Suppressor macrophage (primary cell): ENCODE results near the gene ZSCAN10.
"Not testable (repeated sequence)": the region's sequence is repeated elsewhere in the genome, so short reads cannot be mapped to it uniquely, and the experiment has no call there.

ENCODE experiments used
- DNase-seq, 4 experiments: peaks; one replicate each; pipeline ENCODE4 v3.0.0-alpha.2; 2020 to 2022
- total RNA-seq, 17 experiments: gene quantifications; one replicate each; lab custom pipeline; 2026; ENCODE audit warnings: mixed read lengths in 6 of 17, inconsistent platforms in 3 of 17; lab: John Stamatoyannopoulos, UW

ZSCAN10 gene
- total RNA-seq, result 0 to 2.1 (median 0) reads per million in 17 experiments

DNA sequence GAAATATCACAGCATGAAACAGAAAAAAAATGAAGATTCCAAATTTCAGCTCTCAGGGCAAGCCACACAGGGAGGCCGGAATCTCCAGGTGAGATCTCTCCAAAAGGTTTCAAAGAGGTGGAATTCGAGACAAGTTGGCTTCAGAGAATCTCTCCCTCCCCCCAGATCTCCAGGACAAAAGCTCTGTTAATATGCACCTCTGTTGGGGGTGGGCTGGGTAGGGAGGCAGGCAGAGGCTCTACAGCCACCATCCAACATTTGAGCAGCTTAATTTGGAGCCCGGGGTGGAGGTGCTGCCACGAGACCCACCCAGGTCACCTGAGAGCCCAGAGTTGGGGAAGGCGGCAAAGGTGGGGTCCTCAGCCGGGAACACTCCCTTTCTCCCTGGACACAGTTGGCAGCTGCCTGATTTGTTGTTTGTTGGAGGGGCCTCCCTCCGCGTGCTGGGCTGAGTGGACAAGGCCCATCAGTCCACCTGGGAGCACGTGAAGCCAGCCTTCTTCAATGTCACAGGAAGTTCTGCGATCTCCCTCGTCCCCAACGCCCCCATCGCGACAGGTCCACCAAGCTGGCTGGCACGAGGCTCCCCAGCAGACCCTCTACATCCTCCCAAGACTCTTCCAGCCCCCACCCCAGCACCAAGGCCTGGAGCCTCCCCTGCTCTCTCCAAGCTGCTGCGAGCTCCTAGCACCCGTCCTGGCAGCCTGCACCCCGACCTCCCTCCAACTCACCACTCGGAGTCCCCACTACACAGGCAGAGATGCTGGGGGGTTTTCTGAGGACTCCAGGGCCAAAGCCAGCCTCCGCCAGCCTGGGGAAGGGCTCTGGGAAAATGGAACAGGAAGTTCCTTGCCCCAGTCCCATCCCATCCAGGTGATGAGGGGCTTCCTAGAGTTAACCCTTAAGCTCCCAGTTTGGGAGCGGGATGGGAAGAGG lies at the start of gene ZSCAN10:
Gene ZSCAN10 (minus strand): TSS at position 836 of the 936 bp plus-strand sequence. CDS start 6,357 bp downstream, outside the sequence.
- DNase-seq, result no peak

GRCh38 chr16:3148256-3149192 lies 49.4 kb upstream of the ZSCAN10 start:
- no peak for DNase-seq

DNA sequence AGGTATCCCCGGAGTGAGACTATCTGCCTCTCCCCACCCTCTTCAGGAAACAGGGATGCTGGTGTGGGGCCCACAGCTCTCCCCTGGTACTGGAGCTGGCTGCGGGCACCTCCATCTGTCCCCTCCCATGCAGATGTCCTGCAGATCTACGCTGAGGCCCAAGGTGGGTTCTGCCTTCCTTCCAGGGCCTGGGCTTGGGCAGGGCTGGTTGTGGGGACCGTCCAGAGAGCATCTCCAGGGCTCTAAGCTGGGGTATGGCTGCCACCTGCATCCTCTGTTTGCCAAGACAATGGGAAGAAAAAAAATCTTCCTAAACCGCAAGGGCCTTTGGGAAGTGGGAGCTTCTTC lies 48.6 kb upstream of the ZSCAN10 start:
- no peak for DNase-seq

- no peak for DNase-seq
Observed at GRCh38 chr16:3147046-3147756, 48.1 kb upstream of the ZSCAN10 start.

DNA sequence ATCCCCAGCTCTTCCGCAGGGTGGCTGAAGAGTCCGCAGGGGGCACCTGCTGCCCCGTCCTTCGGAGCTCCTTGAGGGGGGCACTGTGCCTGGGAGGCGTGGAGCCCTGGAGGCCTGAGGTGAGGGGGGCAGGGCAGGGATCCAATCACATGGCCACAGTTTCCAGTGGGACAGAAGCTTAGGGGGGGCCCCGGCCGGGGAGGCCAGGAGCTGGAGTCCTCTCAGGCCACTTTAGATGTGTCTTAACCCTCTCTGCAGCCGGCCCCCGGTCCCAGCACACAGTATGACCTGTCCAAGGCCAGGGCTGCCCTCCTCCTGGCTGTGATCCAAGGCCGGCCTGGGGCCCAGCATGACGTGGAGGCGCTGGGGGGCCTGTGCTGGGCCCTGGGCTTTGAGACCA lies 46.6 kb upstream of the ZSCAN10 start:
- no peak for DNase-seq

- no peak for DNase-seq
Observed at GRCh38 chr16:3145151-3145550, 46.1 kb upstream of the ZSCAN10 start.

GRCh38 chr16:3144321-3144983 lies 45.4 kb upstream of the ZSCAN10 start:
- no peak for DNase-seq

DNA sequence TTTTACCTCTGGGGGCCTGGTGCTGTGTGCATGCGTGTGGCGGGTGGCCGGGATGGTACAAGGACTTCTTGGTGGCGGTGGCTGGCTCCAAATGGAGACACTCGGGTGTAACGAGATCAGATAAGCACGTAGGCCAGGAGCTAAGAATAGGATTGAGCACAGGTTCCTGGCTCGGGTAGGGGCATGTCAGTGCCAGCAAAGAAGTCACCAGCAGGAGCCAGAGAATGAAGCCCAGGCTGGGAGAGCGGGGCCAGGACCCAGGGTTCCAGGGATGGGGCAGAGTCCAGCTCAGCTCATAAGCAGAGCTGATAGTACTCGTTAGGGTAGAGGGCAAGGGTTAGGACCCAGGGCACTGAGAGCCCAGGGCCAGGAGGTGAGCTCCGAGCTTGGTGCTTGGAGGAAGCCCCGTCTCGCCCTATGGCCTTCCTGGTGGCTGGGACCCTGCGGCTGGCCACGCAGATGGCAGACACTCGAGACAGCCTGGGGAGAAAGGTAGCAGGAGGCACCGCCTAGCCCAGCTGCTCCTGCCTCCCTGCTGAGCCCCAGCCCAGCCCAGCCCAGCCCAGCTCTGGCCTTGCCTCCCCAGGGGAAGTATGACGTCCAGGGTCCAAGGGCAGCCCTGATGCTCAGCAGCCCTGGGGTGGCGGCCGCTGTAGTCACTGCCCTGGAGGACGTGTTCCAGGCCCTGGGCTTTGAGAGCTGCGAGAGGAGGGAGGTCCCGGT lies 44.7 kb upstream of the ZSCAN10 start:
- DNase-seq, result no peak

DNA sequence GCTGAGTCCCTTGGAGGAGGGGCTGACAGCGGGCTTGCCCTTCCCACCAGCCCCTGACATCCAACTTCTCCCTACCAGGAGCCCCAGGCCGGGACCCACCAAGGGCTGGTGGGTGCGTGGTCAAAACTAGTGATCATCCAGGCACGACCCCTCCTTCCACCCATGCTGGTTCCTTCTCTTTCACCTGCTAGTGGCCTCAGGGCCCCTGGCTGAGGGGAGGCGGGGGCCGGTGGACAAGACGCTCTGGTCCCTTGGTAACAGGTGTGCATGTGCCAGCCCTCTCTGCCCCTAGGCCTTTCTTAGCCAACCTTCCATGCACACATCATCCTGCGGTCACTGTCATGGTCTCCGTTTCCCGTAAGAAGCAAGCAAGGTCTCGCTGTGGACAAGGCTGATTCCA lies 44.1 kb upstream of the ZSCAN10 start:
- DNase-seq, result no peak

DNA sequence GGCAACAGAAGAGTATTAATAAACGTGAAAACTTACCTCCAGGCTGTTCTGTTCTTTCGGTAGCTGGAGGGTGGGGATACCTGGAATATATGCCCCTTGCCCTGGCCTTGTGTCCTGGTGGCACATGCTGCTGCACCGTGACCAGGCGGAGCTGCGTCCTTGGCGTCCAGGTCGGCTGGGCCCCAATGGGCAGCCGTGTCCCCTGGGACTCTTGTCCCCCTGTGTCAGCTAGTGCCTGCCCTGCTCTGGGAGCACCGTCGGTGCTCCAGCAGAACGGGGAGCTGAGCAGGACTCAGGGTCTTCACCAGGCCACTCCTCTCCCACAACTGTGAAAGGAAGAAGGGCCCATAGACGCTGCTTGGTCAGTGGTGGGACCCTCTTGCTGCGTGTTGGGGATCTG lies 43.7 kb upstream of the ZSCAN10 start:
- DNase-seq, result no peak

GRCh38 chr16:3142327-3142726 lies 43.2 kb upstream of the ZSCAN10 start:
- no peak for DNase-seq

DNA sequence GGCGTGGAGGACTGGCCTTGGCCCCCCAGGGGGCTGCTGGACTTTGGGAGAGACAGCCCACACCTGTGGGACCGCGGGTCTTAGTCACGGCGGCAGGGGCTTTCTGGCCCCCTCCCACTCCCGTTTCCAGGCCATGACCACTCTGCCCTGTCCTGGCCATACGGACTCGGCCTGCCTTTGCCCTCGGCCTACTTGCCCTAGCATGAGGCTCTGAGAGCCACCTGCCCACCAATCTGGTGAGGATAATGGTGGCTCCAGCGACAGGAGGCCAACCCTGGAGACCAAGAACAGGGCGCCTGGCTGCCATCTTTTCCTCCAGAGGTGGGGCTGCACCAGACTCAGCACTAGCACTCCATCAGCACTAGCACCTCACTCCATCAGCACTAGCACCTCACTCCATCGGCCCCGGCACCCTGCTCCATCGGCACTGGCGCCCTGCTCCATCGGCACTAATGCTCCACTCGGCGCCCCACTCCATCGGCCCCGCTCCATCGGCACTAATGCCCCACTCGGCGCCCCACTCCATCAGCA lies 42.8 kb upstream of the ZSCAN10 start:
- DNase-seq, result no peak

DNA sequence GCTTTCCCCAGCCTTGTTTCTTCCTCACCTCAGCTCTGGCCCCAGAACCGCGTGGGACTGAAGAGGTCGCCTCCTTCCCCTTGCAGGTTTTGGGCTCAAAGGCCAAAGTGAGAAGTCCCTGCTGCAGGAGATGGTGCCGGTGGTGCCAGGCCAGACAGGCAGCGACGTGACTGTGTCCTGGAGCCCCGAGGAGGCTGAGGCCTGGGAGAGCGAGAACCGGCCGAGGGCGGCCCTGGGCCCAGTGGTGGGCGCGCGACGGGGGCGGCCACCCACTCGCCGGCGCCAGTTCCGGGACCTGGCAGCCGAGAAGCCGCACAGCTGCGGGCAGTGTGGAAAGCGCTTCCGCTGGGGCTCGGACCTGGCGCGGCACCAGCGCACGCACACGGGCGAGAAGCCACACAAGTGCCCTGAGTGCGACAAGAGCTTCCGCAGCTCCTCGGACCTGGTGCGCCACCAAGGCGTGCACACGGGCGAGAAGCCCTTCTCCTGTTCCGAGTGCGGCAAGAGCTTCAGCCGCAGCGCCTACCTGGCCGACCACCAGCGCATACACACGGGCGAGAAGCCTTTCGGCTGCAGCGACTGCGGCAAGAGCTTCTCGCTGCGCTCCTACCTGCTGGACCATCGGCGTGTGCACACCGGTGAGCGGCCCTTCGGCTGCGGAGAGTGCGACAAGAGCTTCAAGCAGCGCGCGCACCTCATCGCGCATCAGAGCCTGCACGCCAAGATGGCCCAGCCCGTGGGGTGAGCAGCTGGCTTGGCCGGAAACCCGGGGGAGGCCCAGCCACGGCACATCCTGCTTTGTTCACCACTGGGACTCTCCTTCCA lies 41.7 kb upstream of the ZSCAN10 start:
- no peak for DNase-seq

- DNase-seq, result not testable (repeated sequence)
Observed at GRCh38 chr16:3139561-3139960, 40.5 kb upstream of the ZSCAN10 start.

GRCh38 chr16:3138823-3139426 lies 39.8 kb upstream of the ZSCAN10 start:
- no peak for DNase-seq

DNA sequence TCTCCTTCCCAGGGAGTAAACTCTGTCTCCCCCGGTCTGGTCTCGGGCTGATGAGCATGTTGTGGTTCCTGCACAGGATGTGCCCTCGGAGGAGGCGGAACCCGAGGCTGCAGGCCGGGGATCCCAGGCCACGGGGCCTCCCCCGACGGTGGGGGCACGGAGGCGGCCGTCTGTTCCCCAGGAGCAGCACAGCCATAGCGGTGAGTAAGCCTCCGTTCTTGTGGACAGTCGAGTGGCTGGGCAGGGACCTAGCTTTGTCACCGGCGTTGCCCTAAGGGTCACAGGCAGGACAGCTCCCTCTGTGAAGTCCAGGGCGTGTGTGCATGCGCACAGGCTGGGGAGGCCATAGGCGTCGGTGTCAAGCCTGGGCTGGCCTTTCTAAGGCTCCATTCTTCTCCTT lies 39.2 kb upstream of the ZSCAN10 start:
- no peak for DNase-seq

- DNase-seq, result no peak
Observed at GRCh38 chr16:3137267-3137666, 38.2 kb upstream of the ZSCAN10 start.

DNA sequence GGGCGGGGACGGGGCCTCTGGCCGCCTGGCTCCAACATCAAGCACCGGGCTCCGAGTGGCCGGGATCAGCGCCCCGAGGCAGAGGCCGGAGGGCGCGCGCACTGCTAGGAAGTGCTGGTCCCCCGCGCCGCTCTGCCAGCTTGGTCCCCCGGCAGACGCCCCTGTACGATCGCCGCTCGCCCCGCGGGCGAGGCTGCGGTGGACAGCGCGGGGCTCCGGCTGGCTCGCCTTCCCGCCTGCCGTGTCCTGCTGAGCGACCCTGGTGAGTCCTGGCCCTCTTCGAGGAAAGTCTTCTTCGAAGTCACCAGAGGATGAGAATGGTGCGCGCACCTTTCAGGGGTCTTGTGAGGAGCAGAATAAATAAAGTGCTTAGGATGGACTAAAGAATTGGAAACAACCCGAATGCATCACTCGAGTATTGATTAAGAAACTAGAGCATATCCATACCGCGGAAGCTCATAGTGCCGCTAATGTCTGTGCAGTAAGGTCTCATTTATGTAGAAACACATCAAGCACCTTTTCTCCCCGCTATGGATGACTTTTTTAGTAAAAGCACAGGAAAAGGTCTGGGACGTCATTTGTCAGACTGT lies 36.1 kb upstream of the ZSCAN10 start:
- DNase-seq, result no peak
